Measurements from ENCODE around the gene CX3CL1.

DNA sequence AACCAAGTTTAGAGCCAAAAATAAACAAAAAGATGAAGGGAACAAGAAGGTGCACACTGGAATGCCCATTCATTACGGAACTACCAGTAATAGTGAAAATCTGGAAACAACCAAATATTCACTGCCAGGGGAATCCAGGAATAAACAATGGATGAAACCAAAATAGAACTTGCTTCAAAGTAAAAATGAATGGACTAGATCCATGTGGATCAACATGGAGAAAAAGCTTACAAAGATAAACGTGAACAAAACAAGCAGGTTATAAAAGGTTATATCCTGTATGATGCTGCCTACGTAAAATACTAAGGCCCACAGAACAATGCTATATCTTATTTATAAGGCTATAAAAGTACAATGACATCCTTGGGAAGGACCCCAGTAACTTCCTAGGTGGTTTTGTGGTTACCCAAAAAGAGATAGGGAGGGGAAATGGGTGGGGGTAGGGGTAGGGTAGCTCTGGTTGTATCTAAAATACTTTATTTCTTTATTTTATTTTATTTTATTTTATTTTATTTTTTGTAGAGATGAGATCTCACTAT is 26.6 kb upstream of the CX3CL1 start:
- TF ChIP-seq, protein P1, sequence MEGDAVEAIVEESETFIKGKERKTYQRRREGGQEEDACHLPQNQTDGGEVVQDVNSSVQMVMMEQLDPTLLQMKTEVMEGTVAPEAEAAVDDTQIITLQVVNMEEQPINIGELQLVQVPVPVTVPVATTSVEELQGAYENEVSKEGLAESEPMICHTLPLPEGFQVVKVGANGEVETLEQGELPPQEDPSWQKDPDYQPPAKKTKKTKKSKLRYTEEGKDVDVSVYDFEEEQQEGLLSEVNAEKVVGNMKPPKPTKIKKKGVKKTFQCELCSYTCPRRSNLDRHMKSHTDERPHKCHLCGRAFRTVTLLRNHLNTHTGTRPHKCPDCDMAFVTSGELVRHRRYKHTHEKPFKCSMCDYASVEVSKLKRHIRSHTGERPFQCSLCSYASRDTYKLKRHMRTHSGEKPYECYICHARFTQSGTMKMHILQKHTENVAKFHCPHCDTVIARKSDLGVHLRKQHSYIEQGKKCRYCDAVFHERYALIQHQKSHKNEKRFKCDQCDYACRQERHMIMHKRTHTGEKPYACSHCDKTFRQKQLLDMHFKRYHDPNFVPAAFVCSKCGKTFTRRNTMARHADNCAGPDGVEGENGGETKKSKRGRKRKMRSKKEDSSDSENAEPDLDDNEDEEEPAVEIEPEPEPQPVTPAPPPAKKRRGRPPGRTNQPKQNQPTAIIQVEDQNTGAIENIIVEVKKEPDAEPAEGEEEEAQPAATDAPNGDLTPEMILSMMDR (IDR thresholded peaks at IDR 0.05) = no peak
- no peak for TF ChIP-seq POLR2A (IDR thresholded peaks at IDR 0.05)
- TF ChIP-seq POLR2AphosphoS5 (IDR thresholded peaks at IDR 0.05) = no peak

Measured in suprapubic skin (tissue), 4 donors.